ENCODE measurements around the gene VPS13A.

The VPS13A gene

DNA sequence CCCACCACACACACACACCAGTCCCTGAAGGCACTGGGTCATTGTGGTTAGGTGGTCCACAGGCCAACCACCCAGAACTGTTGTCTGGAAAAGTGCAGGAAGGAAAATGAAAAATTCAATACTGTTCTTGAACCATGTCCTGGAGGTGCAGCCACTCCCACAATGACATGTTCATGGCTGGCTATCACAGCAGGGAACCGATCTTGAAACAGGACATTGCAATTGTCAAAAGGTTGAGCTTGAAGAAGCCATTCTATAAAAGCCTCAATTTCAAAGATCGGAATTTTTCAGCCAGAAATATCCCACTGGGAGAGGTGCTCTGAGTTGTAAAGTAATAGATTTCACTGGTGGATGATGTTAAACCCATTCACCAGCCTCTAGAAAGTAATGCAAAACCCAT lies 252.6 kb downstream of the VPS13A start:
- TF ChIP-seq, protein P1, sequence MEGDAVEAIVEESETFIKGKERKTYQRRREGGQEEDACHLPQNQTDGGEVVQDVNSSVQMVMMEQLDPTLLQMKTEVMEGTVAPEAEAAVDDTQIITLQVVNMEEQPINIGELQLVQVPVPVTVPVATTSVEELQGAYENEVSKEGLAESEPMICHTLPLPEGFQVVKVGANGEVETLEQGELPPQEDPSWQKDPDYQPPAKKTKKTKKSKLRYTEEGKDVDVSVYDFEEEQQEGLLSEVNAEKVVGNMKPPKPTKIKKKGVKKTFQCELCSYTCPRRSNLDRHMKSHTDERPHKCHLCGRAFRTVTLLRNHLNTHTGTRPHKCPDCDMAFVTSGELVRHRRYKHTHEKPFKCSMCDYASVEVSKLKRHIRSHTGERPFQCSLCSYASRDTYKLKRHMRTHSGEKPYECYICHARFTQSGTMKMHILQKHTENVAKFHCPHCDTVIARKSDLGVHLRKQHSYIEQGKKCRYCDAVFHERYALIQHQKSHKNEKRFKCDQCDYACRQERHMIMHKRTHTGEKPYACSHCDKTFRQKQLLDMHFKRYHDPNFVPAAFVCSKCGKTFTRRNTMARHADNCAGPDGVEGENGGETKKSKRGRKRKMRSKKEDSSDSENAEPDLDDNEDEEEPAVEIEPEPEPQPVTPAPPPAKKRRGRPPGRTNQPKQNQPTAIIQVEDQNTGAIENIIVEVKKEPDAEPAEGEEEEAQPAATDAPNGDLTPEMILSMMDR (IDR thresholded peaks at IDR 0.05; ENCODE audit: borderline replicate concordance, control extremely low read depth, extremely low read depth, insufficient read depth, missing control alignments): no peak
- in situ Hi-C loops (cut with MboI; ENCODE audit: low sequenced_read_pairs, unreplicated experiment): no loop called here
- no peak for DNase-seq (ENCODE audit: low spot score)

DNA sequence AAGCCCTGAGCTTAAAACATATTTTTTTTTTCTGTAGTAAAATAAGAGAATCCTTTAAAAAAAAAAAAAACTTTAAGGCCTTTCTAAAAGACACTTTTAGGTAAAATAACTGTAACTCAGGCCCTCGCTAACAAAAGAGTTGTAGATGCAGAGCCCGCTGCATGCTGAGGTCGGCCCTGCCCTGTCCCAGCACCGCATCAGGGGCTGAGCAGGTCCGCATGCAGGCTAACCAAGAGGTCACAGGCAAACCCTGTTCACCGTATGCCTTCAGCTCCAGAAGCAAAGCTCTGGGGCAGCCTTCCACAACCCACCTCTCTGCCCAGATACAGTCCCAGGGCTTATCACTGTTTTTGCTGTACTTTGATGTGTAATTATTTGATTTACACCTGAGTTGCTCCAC lies 254.7 kb downstream of the VPS13A start:
- in situ Hi-C loops (cut with MboI; ENCODE audit: low sequenced_read_pairs, unreplicated experiment): no loop called here
- DNase-seq (ENCODE audit: low spot score): no peak
- TF ChIP-seq, protein P1 (IDR thresholded peaks at IDR 0.05; ENCODE audit: borderline replicate concordance, control extremely low read depth, extremely low read depth, insufficient read depth, missing control alignments): no peak

DNA sequence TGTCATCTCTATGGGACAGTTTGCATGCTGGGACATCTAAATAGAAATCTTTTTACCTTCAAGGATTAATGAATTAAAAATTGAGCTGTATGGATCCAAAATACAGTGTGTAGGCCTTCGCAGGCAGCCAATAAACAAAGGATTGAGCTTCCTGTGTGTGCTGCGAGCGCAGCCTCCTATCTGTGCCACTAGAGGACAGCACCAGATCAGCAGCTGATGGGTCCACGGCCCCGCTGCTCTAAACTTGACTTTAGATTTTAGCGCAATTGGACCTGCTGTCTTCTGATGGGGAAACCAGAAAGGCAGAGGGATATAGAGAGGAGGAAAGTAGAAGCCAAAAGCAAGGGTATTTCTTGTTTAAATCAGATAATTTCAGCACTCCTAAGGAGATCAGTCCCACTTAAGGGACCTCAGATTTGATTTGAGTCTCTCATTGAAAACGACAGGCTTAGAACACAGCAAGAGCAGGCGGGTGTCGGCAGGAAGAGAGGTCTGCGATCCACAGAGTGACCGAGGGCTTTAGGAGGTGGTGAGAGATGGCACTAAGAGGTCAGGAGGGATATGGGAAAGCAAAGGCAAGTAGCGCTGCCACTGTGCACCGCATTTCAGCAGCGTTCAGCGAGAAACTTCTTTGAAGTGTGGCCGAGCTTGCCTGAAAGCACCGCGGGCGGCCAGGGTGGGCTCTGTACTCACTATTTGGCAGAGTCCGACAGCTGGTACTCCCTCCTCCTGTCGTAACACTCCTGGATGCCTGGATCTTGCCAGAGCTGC lies 256.5 kb downstream of the VPS13A start:
- DNase-seq (ENCODE audit: low spot score): peak; percentile 79
- in situ Hi-C loops (cut with MboI; ENCODE audit: low sequenced_read_pairs, unreplicated experiment): no loop called here
- TF ChIP-seq, protein P1 (IDR thresholded peaks at IDR 0.05; ENCODE audit: borderline replicate concordance, control extremely low read depth, extremely low read depth, insufficient read depth, missing control alignments): peak; percentile 74

DNA sequence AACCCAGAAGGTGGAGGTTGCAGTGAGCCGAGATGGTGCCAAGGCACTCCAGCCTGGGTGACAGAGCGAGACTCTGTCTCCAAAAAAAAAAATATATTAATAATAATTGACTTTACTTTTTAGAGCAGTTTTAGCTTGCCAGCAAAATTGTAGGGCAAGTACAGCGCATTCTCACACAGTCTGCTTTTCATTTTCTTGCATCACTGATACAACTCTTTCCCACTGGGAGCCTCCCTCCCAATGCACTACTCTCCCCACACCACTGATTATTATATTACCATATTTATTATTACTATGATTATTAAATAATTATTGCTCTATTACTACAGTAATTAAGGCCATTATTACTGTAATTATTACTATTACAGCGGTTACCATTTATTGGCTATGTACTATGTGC lies 257.9 kb downstream of the VPS13A start:
- no peak for DNase-seq (ENCODE audit: low spot score)
- TF ChIP-seq, protein P1 (IDR thresholded peaks at IDR 0.05; ENCODE audit: borderline replicate concordance, control extremely low read depth, extremely low read depth, insufficient read depth, missing control alignments): no peak
- in situ Hi-C loops (cut with MboI; ENCODE audit: low sequenced_read_pairs, unreplicated experiment): no loop called here

DNA sequence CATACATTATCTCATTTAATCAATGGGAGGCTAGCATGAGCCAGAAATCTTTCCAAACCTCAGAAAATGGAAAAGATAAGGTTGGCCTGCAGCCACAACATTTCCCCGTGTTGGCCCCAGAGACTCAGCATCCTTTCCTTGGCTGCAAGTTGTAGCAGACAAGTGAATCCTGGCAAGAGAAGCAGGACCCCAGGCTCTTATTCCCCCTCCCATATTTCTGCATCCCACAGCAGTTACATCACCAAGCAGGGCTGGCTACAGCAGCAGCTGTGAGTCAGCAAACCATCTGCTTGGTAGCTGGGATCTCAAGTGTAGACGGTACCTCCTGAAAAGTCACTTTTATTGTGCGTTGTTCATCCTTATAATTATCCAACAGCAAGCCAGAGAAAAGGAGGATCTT lies 258.4 kb downstream of the VPS13A start:
- no peak for DNase-seq (ENCODE audit: low spot score)
- TF ChIP-seq, protein P1 (IDR thresholded peaks at IDR 0.05; ENCODE audit: borderline replicate concordance, control extremely low read depth, extremely low read depth, insufficient read depth, missing control alignments): no peak
- in situ Hi-C loops (cut with MboI; ENCODE audit: low sequenced_read_pairs, unreplicated experiment): no loop called here

DNA sequence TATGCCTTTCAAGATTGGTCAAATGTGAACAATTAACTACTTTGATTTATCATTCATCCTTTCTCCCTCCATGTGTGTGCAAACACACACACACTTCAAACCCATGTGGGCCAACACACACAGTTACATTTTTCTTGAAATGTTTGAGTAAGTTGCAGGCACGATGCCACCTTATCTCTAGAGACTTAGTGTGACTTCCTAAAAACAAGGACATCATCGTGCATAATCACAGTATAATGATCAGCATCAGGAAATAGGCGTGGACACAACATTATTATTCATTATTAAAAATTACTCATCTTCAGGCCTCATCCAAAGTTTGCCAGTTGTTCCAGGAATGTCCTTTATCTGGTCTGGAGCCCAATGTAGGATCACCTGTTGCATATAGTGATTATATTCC lies 261.3 kb downstream of the VPS13A start:
- in situ Hi-C loops (cut with MboI; ENCODE audit: low sequenced_read_pairs, unreplicated experiment): no loop called here
- TF ChIP-seq, protein P1 (IDR thresholded peaks at IDR 0.05; ENCODE audit: borderline replicate concordance, control extremely low read depth, extremely low read depth, insufficient read depth, missing control alignments): no peak
- no peak for DNase-seq (ENCODE audit: low spot score)
